Rectal smooth muscle tissue (tissue), 1 donor: Measurements from ENCODE around the gene CIAO2B.

Experiments used
- H3K27ac ChIP-seq: one replicate; pipeline ENCODE4 v1.7.0; 2013; ENCODE audit warnings: low read depth, low read length, inconsistent platforms
- H3K27me3 ChIP-seq: one replicate; pipeline ENCODE4 v1.7.0; 2013; ENCODE audit warnings: low read length; ENCODE audit not compliant: control insufficient read depth, insufficient read depth
- H3K36me3 ChIP-seq: one replicate; pipeline ENCODE4 v1.7.0; 2013; ENCODE audit warnings: low read length; ENCODE audit not compliant: control insufficient read depth, insufficient read depth
- H3K4me1 ChIP-seq: one replicate; pipeline ENCODE4 v1.7.0; 2013; ENCODE audit warnings: low read length; ENCODE audit not compliant: control insufficient read depth, insufficient read depth
- H3K4me3 ChIP-seq: one replicate; pipeline ENCODE4 v1.7.0; 2013; ENCODE audit warnings: low read length
- H3K9ac ChIP-seq: one replicate; pipeline ENCODE4 v1.7.0; 2013; ENCODE audit warnings: low read length

CIAO2B gene

DNA sequence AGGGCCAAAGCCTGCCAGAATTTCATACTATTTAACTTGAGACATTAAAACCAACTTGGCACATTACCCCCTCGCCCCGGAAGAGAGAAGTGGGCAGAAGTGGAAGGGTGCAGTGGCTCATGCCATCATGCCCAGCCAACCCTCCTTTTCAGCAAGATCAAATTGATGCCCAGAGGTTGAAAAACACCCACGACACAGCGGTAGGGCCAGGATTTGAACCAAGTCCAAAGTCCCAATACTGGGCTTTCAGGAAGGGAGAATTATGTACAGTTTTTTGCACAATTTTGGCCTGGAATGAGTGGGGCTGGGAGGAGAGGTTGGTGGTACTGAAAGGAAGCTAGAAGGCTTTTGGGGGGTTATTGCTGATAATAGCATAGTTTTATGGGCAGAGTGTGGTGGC is 42.8 kb downstream of the CIAO2B start:
- no peaks in the 10 kb centered on the region for H3K27me3 ChIP-seq
- H3K36me3 ChIP-seq, result no peaks in the 10 kb centered on the region
- no peak overlapping the region for H3K9ac ChIP-seq
- H3K4me3 ChIP-seq, result no peak overlapping the region
- H3K4me1 ChIP-seq, result no peaks in the 10 kb centered on the region
- H3K27ac ChIP-seq, result no peak overlapping the region

DNA sequence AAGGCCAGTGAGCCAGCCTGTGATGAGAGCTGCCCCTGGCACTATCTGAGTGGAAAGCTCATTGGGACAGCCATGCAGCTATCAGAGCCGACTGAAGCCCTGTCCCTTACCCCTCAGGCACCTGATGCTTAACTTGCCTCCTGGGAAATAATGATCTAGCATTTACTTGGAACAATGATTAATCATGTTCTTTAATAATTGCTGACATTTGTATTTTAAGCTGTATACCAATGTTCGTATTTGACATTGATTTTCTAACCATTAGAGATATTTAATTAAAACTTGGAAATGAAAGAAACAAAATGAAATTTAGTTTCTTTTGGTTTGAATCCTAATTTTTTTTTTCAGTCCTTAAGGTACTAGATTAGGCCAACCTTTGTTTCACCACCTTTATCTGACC is 43.4 kb downstream of the CIAO2B start:
- no peak overlapping the region for H3K27ac ChIP-seq

DNA sequence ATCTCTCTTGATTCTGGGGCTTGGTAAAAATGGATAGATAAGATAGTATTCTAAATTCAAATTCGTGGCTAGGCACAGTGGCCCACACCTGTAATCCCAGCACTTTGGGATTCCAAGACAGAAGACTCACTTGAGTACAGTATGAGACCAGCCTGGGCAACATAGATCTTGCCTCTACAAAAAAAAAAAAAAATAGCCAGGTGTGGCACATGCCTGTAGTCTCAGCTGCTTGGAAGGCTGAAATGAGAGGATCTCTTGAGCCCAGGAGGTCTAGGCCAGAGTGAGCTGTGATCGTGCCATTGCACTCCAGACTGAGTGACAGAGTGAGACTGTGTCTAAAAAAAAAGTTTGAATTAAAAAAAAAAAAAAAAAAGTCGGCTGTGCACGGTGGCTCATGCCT is 44.6 kb downstream of the CIAO2B start:
- H3K9ac ChIP-seq, result no peak overlapping the region
- H3K4me3 ChIP-seq, result no peak overlapping the region
- peaks cover 12% of the 10 kb centered on the region for H3K36me3 ChIP-seq
- H3K27me3 ChIP-seq, result no peaks in the 10 kb centered on the region
- no peak overlapping the region for H3K27ac ChIP-seq
- H3K4me1 ChIP-seq, result no peaks in the 10 kb centered on the region

More for the DNA sequence above, 43.4 kb downstream of the CIAO2B start:
- Histone ChIP-seq H3K9ac (no peak overlapping the region), H3K4me1 (no peaks in the 10 kb centered on the region), H3K4me3 (no peak overlapping the region), H3K27me3 (no peaks in the 10 kb centered on the region), H3K36me3 (no peaks in the 10 kb centered on the region)

DNA sequence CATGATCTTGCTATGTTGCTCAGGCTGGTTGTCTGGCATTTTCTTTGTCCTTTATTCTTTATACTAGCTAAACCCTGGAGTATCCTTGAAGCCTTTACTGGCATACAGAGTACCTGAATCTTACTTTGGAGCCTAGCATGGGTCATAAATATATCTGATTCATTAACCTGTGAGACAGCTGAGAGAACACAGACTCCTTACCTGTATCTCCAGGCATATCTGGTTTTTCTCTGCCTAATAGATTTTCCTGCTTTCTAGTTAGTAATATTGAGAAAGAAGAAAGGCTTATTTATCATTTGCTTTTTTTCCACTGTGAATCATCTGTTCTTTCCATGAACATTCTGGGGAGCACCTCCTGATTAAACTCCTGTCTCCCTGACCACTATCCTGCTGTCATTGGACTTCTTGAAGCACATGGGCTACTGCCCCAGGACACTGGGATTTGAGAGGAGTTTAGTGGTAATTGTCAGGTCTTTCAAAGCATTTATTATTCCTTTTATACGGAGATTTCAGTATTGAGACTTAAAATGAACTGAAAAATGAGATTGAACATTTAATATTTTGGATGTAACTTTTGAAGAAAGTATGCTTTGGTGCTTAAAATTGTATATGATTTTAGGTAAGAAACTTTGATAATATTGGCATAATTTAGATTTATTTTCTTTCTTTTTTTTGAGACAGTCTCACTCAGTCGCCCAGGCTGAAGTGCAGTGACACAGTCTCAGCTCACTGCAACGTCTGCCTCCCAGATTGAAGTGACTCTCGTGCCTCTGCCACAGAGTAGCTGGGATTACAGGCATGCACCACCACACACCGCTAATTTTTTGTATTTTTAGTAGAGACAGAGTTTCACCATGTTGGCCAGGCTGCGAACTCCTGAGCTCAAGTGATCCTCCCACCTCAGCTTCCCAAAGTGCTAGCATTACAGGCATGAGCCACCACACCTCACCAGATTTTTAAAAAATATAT is 45.3 kb downstream of the CIAO2B start:
- H3K36me3 ChIP-seq, result peaks cover 14% of the 10 kb centered on the region
- H3K27ac ChIP-seq, result no peak overlapping the region
- no peaks in the 10 kb centered on the region for H3K4me1 ChIP-seq
- H3K9ac ChIP-seq, result no peak overlapping the region
- H3K27me3 ChIP-seq, result no peaks in the 10 kb centered on the region
- H3K4me3 ChIP-seq, result no peak overlapping the region

DNA sequence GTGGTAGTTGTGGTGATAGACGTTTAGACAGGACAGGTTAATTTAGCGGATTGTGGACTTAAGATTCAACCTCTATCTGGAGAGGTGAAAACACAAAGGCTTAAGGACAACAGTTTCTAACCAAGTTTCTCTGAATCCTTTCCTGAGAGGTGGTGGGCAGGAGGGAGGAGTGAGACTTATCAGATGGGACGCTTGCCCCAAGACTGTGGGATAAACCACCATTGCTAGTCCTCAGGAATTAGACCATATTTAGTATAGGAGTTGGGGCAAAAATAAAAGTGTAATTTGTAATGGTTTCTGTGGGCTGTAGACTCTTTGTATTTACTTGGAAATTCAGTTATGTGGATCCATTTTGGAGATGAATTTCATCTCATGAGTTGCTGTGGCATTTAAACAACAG is 47.3 kb downstream of the CIAO2B start:
- Histone ChIP-seq H3K27ac (no peak overlapping the region), H3K9ac (no peak overlapping the region), H3K4me1 (no peaks in the 10 kb centered on the region), H3K36me3 (peaks cover 16% of the 10 kb centered on the region), H3K4me3 (no peak overlapping the region), H3K27me3 (no peaks in the 10 kb centered on the region)

DNA sequence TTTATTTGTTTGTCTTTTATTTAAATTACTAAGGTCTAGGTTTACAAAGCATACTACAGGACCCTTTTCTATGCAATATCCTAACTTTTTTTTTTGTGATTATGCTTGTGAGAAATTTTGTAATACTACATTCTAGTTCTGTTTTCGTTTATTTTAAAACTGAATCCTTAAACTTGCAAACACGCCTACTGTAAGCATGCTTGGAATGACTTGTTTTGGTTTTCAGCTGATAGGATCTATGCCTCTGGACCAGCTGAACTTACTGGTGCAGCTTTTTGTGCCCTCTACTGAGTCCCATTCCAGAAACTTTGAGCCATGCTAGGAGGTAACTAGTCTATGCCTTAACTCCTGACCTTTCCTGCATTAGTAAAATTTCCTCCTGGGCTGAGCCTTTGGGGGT is 47.9 kb downstream of the CIAO2B start:
- Histone ChIP-seq H3K27ac (no peak overlapping the region), H3K27me3 (no peaks in the 10 kb centered on the region), H3K9ac (no peak overlapping the region), H3K36me3 (peaks cover 16% of the 10 kb centered on the region), H3K4me1 (no peaks in the 10 kb centered on the region), H3K4me3 (no peak overlapping the region)

DNA sequence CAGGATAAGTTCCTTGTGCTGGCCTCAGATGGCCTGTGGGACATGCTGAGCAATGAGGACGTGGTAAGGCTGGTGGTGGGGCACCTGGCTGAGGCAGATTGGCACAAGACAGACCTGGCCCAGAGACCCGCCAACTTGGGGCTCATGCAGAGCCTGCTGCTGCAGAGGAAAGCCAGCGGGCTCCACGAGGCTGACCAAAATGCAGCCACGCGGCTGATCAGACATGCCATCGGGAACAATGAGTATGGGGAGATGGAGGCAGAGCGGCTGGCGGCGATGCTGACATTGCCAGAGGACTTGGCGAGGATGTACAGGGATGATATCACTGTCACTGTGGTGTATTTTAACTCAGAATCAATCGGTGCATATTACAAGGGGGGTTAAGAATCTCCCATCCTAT is 48.7 kb downstream of the CIAO2B start:
- Histone ChIP-seq H3K9ac (no peak overlapping the region), H3K4me3 (no peak overlapping the region), H3K36me3 (peaks cover 16% of the 10 kb centered on the region), H3K4me1 (no peaks in the 10 kb centered on the region), H3K27ac (no peak overlapping the region), H3K27me3 (no peaks in the 10 kb centered on the region)

DNA sequence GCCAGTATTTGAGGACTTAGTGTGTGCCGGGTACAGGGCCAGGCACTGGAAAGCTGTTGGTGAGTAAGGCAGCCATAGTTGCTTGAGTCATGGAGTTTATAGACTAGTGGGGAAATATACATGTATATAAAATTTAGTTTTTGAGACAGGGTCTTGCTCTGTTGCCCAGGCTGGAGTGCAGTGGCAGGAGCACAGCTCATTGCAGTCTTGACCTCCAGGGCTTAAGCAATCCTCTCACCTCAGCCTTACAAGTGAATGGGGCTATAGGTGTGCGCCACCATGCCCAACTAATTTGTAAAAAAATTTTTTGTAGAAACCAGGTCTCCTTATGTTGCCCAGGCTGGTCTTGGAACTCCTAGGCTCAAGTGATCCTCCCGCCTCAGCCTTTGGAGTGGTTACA is 51.5 kb downstream of the CIAO2B start:
- Histone ChIP-seq H3K4me3 (no peak overlapping the region), H3K27ac (no peak overlapping the region), H3K9ac (no peak overlapping the region), H3K27me3 (no peaks in the 10 kb centered on the region), H3K36me3 (peaks cover 16% of the 10 kb centered on the region), H3K4me1 (peaks cover 5% of the 10 kb centered on the region)
